DND-41 (cell line): Measurements from ENCODE around the gene ZNF311.

Experiments
- ATAC-seq: fragments of 200-7000 bp; cut with Tn5 transposase; 3 replicates; pipeline ENCODE4 v1.9.1; 2021; ENCODE audit warnings: low read depth; ENCODE audit not compliant: insufficient read depth
- DNase-seq: peaks from one replicate; pipeline ENCODE4 v3.0.0-alpha.2; 2020
- H2AFZ ChIP-seq: 2 replicates; pipeline ENCODE4 v1.6.0; 2012; ENCODE audit warnings: low read depth, low read length
- H3K27ac ChIP-seq: 2 replicates; pipeline ENCODE4 v1.5.1; 2012; ENCODE audit warnings: low read length, inconsistent platforms
- H3K27me3 ChIP-seq: fragments of 200-600 bp; sonication (generic); 2 replicates; pipeline ENCODE4 v1.6.0; 2012; ENCODE audit warnings: low read length, mild to moderate bottlenecking, inconsistent platforms; ENCODE audit not compliant: insufficient read depth, poor library complexity
- H3K36me3 ChIP-seq: 2 replicates; pipeline ENCODE4 v1.5.1; 2012; ENCODE audit warnings: low read length, inconsistent platforms; ENCODE audit not compliant: insufficient read depth
- H3K4me1 ChIP-seq: 2 replicates; pipeline ENCODE4 v1.5.1; 2012; ENCODE audit warnings: mild to moderate bottlenecking, low read length; ENCODE audit not compliant: insufficient read depth
- H3K4me2 ChIP-seq: 2 replicates; pipeline ENCODE4 v1.6.0; 2012; ENCODE audit warnings: mild to moderate bottlenecking, moderate library complexity, low read length, inconsistent platforms; ENCODE audit not compliant: insufficient read depth
- H3K4me3 ChIP-seq, 2 experiments: fragments of 200-600 bp in 1 of 2; shearing (Covaris generic) in 1 of 2; 2 replicates each; pipeline ENCODE4 v1.5.1; 2012 to 2016; ENCODE audit warnings: inconsistent platforms in 2 of 2, low read length in 2 of 2, mild to moderate bottlenecking in 2 of 2, low read depth in 1 of 2, moderate library complexity in 1 of 2
- H3K79me2 ChIP-seq: 2 replicates; pipeline ENCODE4 v1.6.0; 2012; ENCODE audit warnings: low read length, inconsistent platforms; ENCODE audit not compliant: insufficient read depth
- H3K9ac ChIP-seq: 2 replicates; pipeline ENCODE4 v1.6.0; 2012; ENCODE audit warnings: low read depth, mild to moderate bottlenecking, inconsistent platforms, low read length, moderate library complexity
- H3K9me3 ChIP-seq: 2 replicates; pipeline ENCODE4 v1.5.1; 2012; ENCODE audit warnings: low read length, moderate library complexity, mild to moderate bottlenecking, inconsistent platforms; ENCODE audit not compliant: insufficient read depth, severe bottlenecking
- H4K20me1 ChIP-seq: 2 replicates; pipeline ENCODE4 v1.6.0; 2012; ENCODE audit warnings: low read length; ENCODE audit not compliant: insufficient read depth
- CTCF ChIP-seq: IDR thresholded peaks from 2 replicates; pipeline ENCODE4 v1.5.1; 2012; ENCODE audit warnings: borderline replicate concordance, low read length, moderate library complexity, mild to moderate bottlenecking; ENCODE audit not compliant: poor library complexity, severe bottlenecking; ENCODE audit errors: extremely low read depth
- EZH2 ChIP-seq: IDR thresholded peaks from 3 replicates; pipeline ENCODE4 v1.6.1; 2012; ENCODE audit warnings: borderline replicate concordance, low read depth, mild to moderate bottlenecking, moderate library complexity, low read length, inconsistent platforms; ENCODE audit not compliant: severe bottlenecking

The ZNF311 gene

GRCh38 chr6:29019629-29020028 lies 14.5 kb upstream of the ZNF311 start:
- no peaks in the 10 kb centered on the region for H3K4me1 ChIP-seq
- no peak for DNase-seq

GRCh38 chr6:29017428-29017802 lies 12.3 kb upstream of the ZNF311 start:
- no peak for DNase-seq
- Histone ChIP-seq H3K79me2 (no peaks in the 10 kb centered on the region), H3K9me3 (no peaks in the 10 kb centered on the region), H3K27me3 (no peaks in the 10 kb centered on the region), H3K4me3 (no peak overlapping the region), H2AFZ (no peak overlapping the region), H3K4me2 (no peak overlapping the region), H4K20me1 (no peaks in the 10 kb centered on the region), H3K4me1 (no peaks in the 10 kb centered on the region), H3K9ac (no peak overlapping the region), H3K27ac (no peak overlapping the region), H3K36me3 (no peaks in the 10 kb centered on the region)
- no peak for ATAC-seq
- no peak for TF ChIP-seq CTCF
- TF ChIP-seq EZH2 = no peak

More at GRCh38 chr6:29019629-29020028, 14.5 kb upstream of the ZNF311 start:
- ATAC-seq = no peak
- Histone ChIP-seq H2AFZ (no peak overlapping the region), H3K27me3 (peaks cover 5% of the 10 kb centered on the region), H3K4me2 (no peak overlapping the region), H3K9me3 (no peaks in the 10 kb centered on the region), H3K4me3 (no peak overlapping the region), H4K20me1 (no peaks in the 10 kb centered on the region), H3K36me3 (no peaks in the 10 kb centered on the region), H3K79me2 (no peaks in the 10 kb centered on the region), H3K9ac (no peak overlapping the region), H3K27ac (no peak overlapping the region)
- TF ChIP-seq EZH2 (no peak), CTCF (no peak)

- no peaks in the 10 kb centered on the region for H3K4me1 ChIP-seq
- H3K27ac ChIP-seq = no peak overlapping the region
- no peak overlapping the region for H3K4me3 ChIP-seq
- TF ChIP-seq CTCF = peak; percentile 93
- TF ChIP-seq EZH2 = no peak
- no peaks in the 10 kb centered on the region for H3K9me3 ChIP-seq
- ATAC-seq = peak; percentile 90
- no peak overlapping the region for H3K4me2 ChIP-seq
- no peaks in the 10 kb centered on the region for H3K36me3 ChIP-seq
- H4K20me1 ChIP-seq = no peaks in the 10 kb centered on the region
- no peak overlapping the region for H3K9ac ChIP-seq
- peak; percentile 72 for DNase-seq
- no peak overlapping the region for H2AFZ ChIP-seq
- H3K27me3 ChIP-seq = peaks cover 5% of the 10 kb centered on the region
- H3K79me2 ChIP-seq = no peaks in the 10 kb centered on the region
Measured at GRCh38 chr6:29016559-29017427, 11.7 kb upstream of the ZNF311 start.
